Measurements from ENCODE around the gene HAT1.

DNA sequence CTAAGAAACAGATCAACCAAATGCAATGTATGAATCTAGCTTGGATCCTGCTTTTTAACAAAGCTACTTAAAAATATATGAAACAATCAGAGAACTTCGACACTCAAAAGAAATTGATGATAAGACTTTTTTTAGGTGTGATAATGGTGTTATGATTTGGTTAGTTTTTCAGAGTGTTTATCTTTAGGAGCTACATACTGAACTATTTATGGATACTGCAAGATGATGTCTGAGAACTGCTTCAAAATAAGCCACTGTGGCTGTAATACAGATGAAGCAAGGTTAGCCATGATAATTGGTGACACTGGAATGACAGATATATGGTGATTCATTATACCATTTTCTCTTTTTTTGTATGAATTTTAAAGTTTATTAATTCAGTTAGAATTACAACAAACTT, 42.4 kb upstream of the HAT1 start:
- TF ChIP-seq, protein P1, sequence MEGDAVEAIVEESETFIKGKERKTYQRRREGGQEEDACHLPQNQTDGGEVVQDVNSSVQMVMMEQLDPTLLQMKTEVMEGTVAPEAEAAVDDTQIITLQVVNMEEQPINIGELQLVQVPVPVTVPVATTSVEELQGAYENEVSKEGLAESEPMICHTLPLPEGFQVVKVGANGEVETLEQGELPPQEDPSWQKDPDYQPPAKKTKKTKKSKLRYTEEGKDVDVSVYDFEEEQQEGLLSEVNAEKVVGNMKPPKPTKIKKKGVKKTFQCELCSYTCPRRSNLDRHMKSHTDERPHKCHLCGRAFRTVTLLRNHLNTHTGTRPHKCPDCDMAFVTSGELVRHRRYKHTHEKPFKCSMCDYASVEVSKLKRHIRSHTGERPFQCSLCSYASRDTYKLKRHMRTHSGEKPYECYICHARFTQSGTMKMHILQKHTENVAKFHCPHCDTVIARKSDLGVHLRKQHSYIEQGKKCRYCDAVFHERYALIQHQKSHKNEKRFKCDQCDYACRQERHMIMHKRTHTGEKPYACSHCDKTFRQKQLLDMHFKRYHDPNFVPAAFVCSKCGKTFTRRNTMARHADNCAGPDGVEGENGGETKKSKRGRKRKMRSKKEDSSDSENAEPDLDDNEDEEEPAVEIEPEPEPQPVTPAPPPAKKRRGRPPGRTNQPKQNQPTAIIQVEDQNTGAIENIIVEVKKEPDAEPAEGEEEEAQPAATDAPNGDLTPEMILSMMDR (IDR thresholded peaks at IDR 0.05 in 8 of 11, conservative IDR thresholded peaks at IDR 0.05 in 3 of 11), result no peak
- TF ChIP-seq POLR2A (IDR thresholded peaks at IDR 0.05), result no peak
